HG03354 (cell line): Measurements from ENCODE around the gene MRPS5.
"Not testable (repeated sequence)": the region's sequence is repeated elsewhere in the genome, so short reads cannot be mapped to it uniquely, and the experiment has no call there.

ENCODE experiments used
- ATAC-seq: cut with Tn5 transposase; IDR thresholded peaks from one replicate; pipeline ENCODE4 v1.9.1; 2021; ENCODE audit warnings: mild to moderate bottlenecking; ENCODE audit not compliant: unreplicated experiment, poor library complexity, severe bottlenecking

Gene MRPS5

GRCh38 chr2:95050385-95051300 is 71.0 kb downstream of the MRPS5 start:
- ATAC-seq = no peak

DNA sequence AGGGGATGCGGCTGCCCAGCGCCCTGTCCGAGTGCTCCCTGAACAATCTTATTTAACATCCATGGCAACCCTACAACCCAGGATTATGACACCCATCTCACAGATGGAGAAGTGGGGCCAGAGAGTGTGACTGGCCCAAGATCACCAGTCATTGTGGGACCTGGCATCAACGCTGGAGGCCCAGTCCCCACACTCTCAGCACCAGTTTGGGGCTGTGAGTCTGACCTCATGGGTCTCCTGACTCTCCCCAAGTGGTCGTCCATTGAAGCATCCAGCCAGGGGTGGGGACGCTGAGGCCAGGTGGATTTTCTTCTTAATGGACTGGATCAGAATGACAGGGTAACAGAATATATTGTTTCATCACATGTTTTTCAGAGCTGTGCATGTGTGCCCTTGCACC is 71.6 kb downstream of the MRPS5 start:
- no peak for ATAC-seq

GRCh38 chr2:95049683-95049955 is 72.0 kb downstream of the MRPS5 start:
- no peak for ATAC-seq

DNA sequence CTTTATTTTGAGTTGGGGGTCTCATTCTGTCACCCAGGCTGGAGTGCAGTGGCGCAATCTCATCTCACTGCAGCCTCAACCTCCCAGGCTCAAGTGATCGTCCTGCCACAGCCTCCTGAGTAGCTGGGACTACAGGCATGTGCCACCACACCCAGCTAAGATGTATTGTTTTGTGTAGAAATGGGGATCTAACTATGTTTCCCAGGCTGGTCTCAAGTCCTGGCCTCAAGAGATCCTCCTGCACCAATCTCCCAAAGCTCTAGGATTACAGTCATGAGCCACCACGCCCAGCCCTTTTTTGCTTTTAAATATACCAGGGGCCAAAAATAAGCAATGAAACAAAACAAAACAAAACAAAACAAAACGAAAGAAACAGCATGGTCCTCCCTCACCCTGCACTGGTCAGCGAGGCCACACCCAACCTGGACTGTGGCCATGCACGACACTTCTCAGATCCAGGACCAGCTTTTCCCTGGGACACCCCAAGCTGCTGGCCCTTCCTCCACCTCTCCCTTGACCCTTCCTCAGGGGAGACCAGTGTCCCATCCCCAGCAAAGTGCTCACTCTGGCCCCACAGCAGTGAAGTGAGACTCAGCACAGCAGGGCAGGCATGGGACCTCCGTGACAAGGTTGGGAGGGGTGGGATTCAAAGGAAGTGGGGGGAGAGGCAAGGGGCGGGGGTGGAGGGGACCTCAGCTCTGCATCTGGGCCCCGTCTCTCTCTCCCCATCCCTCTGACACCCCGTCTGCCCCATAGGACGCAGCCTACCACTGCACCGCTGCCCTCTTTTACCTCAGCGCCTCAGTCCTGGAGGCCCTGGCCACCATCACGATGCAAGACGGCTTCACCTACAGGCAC is 72.6 kb downstream of the MRPS5 start:
- ATAC-seq = no peak

DNA sequence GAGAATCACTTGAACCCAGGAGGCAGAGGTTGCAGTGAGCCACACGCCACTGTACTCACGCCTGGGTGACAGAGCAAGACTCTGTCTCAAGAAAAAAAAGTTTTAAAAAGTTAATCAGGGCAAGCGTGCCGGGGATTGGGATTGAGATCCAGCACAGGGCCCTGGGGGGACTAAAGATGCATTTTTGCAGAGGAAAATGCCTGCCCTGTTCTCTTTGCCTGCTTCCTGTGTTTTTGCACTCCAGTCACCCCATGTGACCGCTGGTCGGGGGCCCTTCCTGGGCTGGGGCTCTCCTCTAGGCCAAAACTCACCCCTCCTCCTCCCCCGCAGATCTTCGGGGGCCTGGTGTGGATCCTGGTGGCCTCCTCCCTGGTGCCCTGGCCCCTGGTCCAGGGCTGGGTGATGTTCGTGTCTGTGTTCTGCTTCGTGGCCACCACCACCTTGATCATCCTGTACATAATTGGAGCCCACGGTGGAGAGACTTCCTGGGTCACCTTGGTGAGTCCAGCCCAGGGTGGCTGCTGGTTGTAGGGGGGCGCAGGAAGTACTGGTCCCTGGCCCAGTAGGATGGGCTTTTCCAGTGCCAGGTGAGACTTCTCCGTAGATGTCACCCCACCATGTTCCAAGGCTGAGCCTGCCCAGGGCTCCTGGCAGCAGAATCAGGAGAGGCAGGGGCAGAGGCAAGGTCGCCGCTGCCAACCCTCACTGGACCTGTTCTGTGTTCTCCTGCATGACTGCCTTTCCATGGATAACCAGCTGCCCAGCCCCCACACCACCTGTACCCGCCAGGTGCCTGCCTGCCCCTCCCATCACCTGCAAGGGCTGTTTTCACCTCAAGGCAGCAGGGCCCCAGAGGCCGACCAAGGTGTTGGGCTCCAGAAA is 73.7 kb downstream of the MRPS5 start:
- ATAC-seq = no peak

- no peak for ATAC-seq
Measured at GRCh38 chr2:95046371-95047112, 75.1 kb downstream of the MRPS5 start.

DNA sequence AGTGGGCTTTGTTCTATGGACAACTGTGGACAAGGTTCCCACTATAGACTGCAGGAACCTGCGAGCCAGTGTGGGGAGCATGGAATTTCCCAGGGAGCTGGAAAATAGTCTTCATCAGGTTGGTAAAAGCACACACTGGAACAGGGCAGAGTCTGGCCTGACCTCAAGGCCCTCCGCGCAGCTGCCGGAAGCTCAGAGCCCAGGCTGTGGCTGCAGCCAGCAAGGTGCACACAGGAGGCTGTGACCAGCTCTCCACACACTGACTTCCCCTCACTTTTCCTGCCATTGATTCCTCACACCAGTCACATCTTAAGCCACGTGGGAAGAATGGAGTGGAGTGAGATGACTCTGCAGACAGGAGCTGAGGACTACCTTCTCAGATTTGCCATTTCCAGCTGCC is 77.0 kb downstream of the MRPS5 start:
- ATAC-seq = no peak

GRCh38 chr2:95043300-95044093 is 78.1 kb downstream of the MRPS5 start:
- no peak for ATAC-seq

GRCh38 chr2:95042472-95043271 is 78.9 kb downstream of the MRPS5 start:
- ATAC-seq = no peak

DNA sequence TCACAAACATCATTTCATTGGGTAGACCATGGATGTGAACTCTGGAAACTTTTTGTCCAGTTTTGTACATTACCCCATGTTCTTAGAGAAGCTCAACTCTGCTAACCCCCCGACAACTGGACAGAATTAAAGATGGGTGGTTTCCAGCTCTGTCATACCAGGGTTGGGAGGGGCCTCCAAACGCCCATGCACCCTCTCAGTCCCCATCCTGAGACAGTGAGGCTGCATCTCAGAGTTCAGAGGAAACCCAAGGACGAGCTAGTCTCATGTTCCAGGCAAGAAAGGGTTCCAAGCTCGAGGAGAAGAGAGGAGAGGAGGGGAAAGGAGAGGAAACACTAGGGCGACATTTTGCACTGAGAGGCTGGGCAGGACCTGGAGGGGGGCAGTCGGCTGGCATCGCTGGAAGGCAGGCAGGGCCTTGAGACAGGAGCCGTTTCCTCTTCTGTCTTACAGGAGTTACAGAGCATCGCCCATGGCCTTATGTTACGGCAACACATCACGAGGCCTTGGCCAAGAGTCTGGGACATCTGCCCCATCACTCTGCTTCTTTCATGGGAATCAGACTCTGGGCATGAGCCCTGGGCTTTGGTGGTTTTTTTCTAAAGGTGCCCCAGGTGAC is 79.7 kb downstream of the MRPS5 start:
- ATAC-seq = no peak

DNA sequence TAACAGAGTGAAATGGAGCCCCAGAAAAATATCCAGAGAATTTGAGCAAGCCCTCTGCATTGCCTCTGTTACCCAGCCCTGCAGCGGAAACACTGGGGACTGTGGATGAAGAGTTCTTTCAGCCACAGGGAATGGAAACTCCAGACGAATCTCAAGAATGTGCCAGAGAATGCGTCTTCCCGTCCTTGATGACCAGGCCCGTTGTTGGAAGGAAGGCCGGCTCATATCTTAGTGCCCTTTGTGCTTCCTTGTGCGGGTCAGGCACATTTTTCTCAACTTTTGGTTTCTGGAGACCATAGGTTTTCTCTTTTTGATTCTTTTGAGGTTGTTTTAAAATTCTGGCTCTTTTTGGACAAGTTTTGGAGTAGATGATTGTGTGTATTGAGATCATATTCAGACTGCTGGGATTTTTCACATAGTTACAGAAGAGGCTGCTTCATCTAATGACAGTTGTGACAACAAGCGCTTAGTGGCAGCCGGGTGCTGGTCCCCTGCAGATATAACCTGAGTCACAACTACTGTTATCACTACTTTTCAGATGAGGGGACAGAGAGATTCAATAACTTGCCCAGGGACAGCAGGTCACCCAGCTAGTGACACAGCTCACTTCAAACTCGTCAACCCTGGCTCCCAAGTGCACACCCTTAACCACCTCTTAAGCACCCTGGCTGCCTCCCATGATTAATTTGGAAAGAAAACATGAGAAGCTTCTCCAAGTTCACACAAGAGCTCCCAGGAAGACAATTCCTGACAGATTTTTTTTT is 80.4 kb downstream of the MRPS5 start:
- ATAC-seq = no peak

GRCh38 chr2:95040426-95040825 is 81.2 kb downstream of the MRPS5 start:
- ATAC-seq = no peak

- no peak for ATAC-seq
Measured at GRCh38 chr2:95039978-95040377, 81.6 kb downstream of the MRPS5 start.

GRCh38 chr2:95039363-95039762 is 82.2 kb downstream of the MRPS5 start:
- no peak for ATAC-seq

GRCh38 chr2:95038635-95039298 is 82.8 kb downstream of the MRPS5 start:
- no peak for ATAC-seq

DNA sequence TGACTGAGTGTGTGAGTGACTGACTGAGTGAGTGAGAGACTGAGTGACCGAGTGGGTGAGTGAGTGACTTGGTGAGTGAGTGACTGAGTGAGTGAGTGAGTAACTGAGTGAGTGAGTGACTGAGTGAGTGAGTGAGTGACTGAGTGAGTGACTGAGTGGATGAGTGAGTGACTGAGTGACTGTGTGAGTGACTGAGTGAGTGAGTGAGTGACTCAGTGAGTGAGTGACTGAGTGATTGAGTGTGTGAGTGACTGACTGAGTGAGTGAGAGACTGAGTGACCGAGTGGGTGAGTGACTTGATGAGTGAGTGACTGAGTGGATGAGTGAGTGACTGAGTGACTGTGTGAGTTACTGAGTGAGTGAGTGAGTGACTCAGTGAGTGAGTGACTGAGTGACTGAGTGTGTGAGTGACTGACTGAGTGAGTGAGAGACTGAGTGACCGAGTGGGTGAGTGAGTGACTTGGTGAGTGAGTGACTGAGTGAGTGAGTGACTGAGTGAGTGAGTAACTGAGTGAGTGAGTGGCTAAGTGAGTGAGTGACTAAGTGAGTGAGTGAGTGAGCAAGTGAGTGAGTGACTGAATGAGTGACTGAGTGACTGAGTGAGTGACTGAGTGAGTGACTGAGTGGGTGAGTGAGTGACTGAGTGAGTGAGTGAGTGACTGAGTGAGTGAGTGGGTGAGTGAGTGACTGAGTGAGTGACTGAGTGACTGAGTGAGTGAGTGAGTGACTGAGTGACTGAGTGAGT is 83.6 kb downstream of the MRPS5 start:
- not testable (repeated sequence) for ATAC-seq
